HG03196 (cell line): ENCODE measurements around the gene ZNF17.
A peak's percentile ranks its signal among the peaks of the same experiment; 100 is the strongest.

Experiments used
- ATAC-seq: cut with Tn5 transposase; IDR thresholded peaks from one replicate; pipeline ENCODE4 v1.9.1; 2021; ENCODE audit not compliant: unreplicated experiment

ZNF17 gene

DNA sequence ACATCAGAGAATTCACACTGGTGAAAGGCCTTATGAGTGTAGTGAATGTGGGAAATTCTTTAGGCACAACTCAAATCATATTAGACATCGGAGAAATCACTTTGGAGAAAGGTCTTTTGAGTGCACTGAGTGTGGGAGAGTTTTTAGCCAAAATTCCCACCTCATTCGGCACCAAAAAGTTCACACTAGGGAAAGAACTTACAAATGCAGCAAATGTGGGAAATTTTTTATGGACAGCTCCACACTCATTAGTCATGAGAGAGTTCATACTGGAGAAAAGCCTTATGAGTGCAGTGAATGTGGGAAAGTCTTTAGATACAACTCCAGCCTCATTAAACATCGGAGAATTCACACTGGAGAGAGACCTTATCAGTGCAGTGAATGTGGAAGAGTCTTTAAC, 10.1 kb downstream of the ZNF17 start:
- ATAC-seq: no peak

DNA sequence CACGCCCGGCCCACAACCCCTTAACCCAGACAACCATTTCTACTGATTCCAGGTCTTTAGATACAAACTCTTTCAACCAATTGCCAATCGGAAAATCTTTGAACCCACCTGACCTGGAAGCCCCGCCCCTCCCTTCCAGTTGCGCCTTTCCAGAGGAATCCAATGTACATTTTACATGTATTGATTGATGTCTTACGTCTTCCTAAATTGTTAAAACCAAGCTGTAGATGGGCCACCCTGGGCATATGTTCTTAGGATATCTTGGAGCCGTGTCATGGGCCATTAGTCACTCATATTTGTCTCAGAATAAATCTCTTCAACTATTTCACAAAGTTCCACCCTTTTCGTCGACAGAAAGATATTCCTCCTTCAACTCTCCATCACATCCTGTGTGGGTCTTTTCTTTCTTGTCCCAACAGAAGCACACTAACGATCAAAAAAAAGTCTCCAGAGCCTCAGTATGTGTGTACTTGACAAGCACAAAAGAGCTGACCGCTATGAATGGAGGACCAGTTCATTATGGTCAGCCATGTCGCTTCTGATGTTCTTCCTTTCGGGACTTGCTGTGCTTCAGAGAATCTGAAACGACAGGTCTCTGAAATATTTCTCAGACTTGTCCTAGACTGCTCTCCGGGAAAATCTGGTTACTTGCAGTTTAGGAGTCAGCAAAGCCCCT, 23.6 kb downstream of the ZNF17 start:
- ATAC-seq: peak; percentile 9

DNA sequence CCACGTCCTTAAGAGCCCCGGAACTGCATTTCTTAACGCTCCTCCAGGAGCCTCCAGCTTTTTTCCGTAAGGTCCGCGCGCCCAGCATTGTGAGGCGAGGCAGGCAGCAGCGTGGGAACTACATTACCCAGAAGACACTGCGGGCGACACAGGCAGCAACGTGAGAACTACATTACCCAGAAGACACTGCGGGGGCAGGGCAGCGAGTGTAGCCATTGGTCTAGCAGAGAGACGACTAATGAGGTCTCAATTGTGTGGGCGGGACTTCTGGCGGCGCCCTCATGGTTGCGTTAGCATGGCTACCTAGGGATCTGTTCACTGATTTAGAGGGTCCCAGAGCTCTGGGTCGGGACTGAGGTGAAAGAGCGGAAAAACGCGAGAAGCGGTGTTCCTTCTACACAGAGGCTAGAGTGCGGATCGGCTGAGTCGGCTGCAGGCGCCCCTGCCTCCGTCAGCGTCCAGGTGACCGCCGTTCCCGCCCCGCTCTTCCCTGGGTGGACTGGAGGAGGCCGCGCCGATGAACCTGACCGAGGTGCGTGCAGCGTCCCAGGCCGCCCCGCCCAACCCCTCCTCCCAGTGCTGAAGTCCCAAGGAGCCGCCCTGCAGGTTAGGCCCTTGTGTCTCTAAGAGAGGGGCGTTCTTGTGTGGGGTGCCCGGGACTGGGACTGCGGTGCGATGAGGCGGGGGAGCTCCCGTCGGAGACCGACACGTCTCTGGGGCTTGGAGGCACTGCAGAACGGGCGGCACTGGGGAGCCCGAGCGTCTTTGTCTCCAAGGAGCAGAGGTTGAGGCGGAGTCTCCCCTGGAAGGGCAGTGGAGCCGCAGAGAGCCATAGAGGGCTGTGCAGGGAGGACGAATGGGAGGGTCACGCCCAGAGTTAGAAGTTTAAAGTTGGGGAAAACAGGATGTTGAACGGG, 24.4 kb downstream of the ZNF17 start, which contains the start of gene ZNF749:
Gene ZNF749 (plus strand): TSS at position 264 of the 917 bp plus-strand sequence. CDS start 254 bp downstream, at position 518.
- ATAC-seq: peak; percentile 87

DNA sequence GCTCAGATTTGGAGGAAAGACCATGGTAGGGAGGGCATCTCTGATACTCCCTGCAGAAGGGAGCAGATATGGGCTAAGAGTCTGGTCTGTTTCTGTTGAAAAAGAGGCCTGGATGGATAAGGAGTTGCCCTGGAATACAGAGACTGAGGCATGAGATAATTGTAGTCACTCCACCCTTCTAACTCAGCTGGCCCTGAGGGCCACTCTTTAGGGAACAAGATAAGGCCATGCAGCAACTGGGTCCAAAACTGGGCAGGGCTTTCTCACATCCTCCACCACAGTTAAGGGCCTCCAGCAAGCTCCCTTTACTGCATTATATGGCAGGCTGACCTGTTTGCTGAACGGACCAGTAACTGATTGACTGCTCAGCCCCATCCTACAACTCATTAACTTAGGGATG, 25.5 kb downstream of the ZNF17 start:
- ATAC-seq: no peak

DNA sequence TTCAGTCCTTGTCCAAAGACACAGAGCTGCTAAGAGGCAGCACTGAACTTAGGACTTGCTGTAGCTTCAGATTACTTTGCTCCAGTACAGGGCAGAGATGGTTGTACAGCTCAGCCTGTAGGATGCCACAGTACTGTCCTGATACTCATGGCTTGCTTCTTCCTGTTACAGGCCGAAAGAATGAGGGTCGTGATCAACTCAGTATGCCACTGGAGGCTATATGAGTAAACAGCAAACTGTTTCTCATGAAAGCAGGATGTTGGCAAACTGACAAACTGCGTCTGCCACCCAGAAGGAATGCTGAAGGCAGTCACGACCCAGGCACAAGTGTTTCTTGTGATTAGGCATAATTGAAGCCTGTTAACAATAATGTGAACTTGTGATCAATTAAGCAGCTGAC, 27.0 kb downstream of the ZNF17 start:
- no peak for ATAC-seq

DNA sequence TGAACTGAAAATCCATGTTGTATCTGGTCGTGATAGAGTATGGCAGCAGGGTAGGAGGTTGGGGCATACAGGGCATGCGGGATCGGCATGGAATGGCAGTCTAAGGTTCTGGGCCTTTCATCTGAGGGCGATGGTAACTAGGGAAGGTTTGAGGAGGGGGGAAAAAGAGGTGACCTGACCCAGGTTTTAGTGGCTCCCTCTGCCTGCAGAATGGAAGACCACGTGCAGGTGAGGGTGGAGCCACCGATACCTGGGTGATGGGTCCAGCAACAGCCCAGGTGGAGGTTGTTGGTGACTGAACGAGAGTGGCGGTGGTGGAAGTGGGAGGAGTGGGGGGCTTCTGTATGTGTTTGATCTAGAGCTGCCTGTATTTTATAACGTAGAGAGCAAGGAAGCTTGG, 28.0 kb downstream of the ZNF17 start:
- no peak for ATAC-seq

DNA sequence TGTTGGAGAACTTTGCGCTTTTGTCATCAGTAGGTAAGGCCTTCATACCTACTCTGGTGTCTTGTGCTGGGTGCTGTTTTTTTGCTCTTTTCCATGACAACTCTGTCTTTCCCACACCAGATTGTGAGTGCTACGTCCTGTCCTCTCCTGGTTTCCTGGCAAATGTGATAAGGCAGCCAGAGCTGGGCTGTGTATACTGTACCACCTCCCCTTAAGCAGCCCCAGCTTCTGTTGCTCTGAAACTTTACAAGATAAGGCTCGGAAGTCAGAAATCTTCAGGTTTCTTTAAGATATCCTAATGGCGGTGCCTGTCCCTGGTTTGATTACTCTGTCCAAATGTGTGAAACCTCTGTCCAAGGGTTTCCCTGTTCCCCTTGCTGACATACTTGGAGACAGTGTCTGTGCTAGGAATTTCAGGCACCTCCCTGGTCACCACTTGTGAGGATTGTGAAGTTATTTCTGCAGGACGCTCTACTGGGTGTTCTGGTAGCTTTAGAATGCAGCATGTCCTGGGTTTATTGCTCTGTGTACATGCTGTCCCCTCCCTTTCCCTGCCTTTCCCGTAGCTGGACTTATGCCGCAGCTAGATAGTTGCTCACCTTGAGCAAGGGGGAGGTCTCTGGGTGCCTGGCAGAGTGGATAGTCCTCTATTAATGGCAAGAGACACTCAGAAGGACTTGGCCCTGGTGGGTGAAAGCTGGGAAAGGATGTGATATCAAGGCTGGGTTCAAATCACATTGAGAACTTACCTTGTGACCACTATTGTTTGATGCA, 31.2 kb downstream of the ZNF17 start:
- ATAC-seq: no peak

DNA sequence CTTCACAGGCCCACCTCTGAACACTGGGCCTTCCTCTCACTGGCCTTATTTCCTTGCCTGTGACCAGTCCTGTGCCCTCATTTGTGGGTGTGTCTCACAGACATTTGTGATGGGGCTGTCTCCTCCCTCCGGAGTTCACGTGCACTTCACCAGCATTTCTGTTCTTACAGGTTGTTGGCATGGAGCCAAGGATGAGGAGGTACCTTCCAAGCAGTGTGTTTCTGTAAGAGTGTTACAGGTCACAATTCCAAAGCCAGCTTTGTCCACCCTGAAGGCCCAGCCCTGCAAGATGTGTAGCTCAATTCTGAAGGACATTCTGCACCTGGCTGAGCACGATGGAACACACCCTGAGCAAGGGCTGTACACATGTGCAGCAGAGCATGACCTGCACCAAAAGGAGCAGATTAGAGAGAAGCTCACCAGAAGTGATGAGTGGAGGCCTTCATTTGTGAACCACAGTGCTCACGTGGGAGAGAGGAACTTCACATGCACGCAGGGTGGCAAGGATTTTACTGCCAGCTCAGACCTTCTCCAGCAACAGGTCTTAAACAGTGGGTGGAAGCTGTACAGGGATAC, 32.2 kb downstream of the ZNF17 start:
- no peak for ATAC-seq

DNA sequence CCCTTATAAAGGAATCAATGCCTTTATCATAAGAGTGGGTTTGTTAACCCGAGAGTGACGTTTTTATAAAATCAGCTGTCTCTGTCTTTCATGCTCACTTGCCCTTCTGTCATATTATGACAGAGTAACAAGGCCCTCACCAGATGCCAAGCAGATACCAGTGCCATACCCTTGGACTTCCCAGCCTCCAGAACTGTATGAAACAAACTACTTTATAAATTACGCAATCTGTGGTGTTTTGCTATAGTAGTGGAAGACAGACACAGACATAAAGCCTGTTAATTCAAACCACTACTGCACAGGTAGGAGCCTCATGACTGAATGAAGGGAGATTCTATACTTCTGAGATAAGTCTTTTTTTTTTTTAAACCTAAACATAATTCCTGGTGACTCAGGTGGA, 41.3 kb downstream of the ZNF17 start:
- no peak for ATAC-seq

DNA sequence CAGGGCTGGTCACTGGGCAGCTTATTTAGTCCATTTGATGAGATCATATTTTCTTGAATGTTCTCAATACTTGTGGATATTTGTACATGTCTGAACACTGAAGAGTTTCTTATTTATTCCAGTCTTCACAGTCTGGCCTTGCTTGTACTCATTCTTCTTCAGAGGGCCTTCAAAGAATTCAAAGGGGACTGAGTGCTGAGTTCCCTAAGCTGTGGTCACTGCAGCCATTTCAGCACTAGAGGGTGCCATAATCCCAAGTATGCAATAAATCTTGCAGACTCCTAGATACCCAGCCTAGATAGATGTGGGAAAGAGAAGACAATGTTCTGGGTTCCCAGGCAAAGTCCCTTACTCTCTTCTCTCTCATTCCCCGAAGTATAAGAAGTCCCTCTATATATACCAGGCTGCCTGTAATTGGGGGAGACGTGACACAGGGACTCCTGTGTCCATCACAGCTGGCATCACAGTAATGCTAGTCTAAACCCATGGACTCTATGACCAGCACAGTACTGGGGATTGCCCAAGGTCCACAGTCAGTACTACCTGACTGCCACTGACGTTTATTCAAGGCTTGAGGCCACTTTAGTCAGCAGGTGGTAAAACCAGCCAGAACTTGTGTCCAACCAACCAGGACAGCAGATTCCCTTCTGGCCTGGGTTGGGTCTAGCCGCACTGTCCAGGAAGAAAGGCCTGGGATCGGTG, 54.9 kb downstream of the ZNF17 start:
- no peak for ATAC-seq

DNA sequence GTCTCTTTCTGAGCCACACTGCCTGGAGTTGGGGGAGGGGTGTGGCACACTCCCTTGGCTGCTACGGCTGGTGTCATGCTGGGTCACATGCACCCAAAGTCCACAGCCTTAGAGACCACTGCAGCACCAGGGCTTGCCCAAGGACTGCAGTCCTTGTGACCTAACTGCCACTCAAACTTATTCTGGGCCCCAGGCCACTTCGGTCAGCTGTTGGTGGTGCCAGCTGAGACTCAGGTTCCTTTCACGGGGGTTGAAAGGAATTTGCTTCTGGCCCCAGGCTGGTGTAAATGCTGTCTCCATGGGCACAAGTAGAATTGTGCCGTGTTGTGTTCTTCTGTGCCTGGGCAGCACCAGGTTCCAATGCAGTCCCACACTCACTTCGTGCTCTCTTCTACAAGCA, 55.5 kb downstream of the ZNF17 start:
- ATAC-seq: no peak
